ENCODE data around the gene CYP2A6.
"Not testable (repeated sequence)": the region's sequence is repeated elsewhere in the genome, so short reads cannot be mapped to it uniquely, and the experiment has no call there.

- TF ChIP-seq, protein P1, sequence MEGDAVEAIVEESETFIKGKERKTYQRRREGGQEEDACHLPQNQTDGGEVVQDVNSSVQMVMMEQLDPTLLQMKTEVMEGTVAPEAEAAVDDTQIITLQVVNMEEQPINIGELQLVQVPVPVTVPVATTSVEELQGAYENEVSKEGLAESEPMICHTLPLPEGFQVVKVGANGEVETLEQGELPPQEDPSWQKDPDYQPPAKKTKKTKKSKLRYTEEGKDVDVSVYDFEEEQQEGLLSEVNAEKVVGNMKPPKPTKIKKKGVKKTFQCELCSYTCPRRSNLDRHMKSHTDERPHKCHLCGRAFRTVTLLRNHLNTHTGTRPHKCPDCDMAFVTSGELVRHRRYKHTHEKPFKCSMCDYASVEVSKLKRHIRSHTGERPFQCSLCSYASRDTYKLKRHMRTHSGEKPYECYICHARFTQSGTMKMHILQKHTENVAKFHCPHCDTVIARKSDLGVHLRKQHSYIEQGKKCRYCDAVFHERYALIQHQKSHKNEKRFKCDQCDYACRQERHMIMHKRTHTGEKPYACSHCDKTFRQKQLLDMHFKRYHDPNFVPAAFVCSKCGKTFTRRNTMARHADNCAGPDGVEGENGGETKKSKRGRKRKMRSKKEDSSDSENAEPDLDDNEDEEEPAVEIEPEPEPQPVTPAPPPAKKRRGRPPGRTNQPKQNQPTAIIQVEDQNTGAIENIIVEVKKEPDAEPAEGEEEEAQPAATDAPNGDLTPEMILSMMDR (IDR thresholded peaks at IDR 0.05) = not testable (repeated sequence)
- TF ChIP-seq ZFX (IDR thresholded peaks at IDR 0.05; ENCODE audit: borderline replicate concordance) = not testable (repeated sequence)
Measured at GRCh38 chr19:40810649-40811408, 39.4 kb downstream of the CYP2A6 start.
